ENCODE measurements around the gene FKBP15.

The FKBP15 gene

GRCh38 chr9:113219969-113220368 lies 1.1 kb downstream of the FKBP15 start:
- no peak for TF ChIP-seq CTCF (IDR thresholded peaks at IDR 0.05; ENCODE audit: low read depth, low read length)

GRCh38 chr9:113219186-113219936 lies 1.7 kb downstream of the FKBP15 start:
- no peak for TF ChIP-seq CTCF (IDR thresholded peaks at IDR 0.05; ENCODE audit: low read depth, low read length)
- H3K4me3 ChIP-seq (ENCODE audit: low read depth, low read length): no peak overlapping the region

More at GRCh38 chr9:113219969-113220368, 1.1 kb downstream of the FKBP15 start:
- peak overlapping the region; percentile 95 for H3K4me3 ChIP-seq (ENCODE audit: low read depth, low read length)

GRCh38 chr9:113216406-113216805 lies 4.7 kb downstream of the FKBP15 start:
- no peak overlapping the region for H3K4me3 ChIP-seq (ENCODE audit: low read depth, low read length)
- no peak for TF ChIP-seq CTCF (IDR thresholded peaks at IDR 0.05; ENCODE audit: low read depth, low read length)

- H3K4me3 ChIP-seq (ENCODE audit: low read depth, low read length): no peak overlapping the region
Observed at GRCh38 chr9:113215132-113215531, 5.9 kb downstream of the FKBP15 start.

GRCh38 chr9:113210815-113211214 lies 10.3 kb downstream of the FKBP15 start:
- H3K4me3 ChIP-seq (ENCODE audit: low read depth, low read length): no peak overlapping the region
- TF ChIP-seq CTCF (IDR thresholded peaks at IDR 0.05; ENCODE audit: low read depth, low read length): no peak

More at GRCh38 chr9:113215132-113215531, 5.9 kb downstream of the FKBP15 start:
- TF ChIP-seq CTCF (IDR thresholded peaks at IDR 0.05; ENCODE audit: low read depth, low read length): no peak

- TF ChIP-seq CTCF (IDR thresholded peaks at IDR 0.05; ENCODE audit: low read depth, low read length): no peak
- no peak overlapping the region for H3K4me3 ChIP-seq (ENCODE audit: low read depth, low read length)
Observed at GRCh38 chr9:113205861-113206260, 15.2 kb downstream of the FKBP15 start.

- H3K4me3 ChIP-seq (ENCODE audit: low read depth, low read length): no peak overlapping the region
Observed at GRCh38 chr9:113205432-113205831, 15.6 kb downstream of the FKBP15 start.

More at GRCh38 chr9:113205432-113205831, 15.6 kb downstream of the FKBP15 start:
- TF ChIP-seq CTCF (IDR thresholded peaks at IDR 0.05; ENCODE audit: low read depth, low read length): no peak

All from WI38 (cell line).